MG63 (cell line): ENCODE data around the gene TPCN2. TPM values are rescaled to one million over a fixed set of nuclear protein-coding genes. Genes with fewer than 3 reads are reported as not detected.

Experiments used
- DNase-seq: peaks from one replicate; pipeline ENCODE4 v3.0.0-alpha.2; 2020
- H3K27me3 ChIP-seq: fragments of 250-450 bp; sonication (Bioruptor Pico); 2 replicates; pipeline ENCODE4 v1.5.1; 2020; ENCODE audit warnings: mild to moderate bottlenecking, moderate library complexity
- H3K36me3 ChIP-seq: fragments of 250-450 bp; sonication (Bioruptor Pico); 2 replicates; pipeline ENCODE4 v1.5.1; 2020; ENCODE audit warnings: mild to moderate bottlenecking, moderate library complexity
- H3K4me3 ChIP-seq: fragments of 250-450 bp; sonication (Bioruptor Pico); 2 replicates; pipeline ENCODE4 v1.5.1; 2020; ENCODE audit warnings: mild to moderate bottlenecking, moderate library complexity
- H3K9me3 ChIP-seq: fragments of 250-450 bp; sonication (Bioruptor Pico); 2 replicates; pipeline ENCODE4 v1.5.1; 2020; ENCODE audit warnings: mild to moderate bottlenecking, moderate library complexity
- total RNA-seq: library from RNA; depleted of rRNA; stranded (reverse); fragments of >200 nt; shearing (Covaris generic); gene quantifications from 2 replicates; pipeline ENCODE4 v1.2.3, GENCODE V29; 2014; ENCODE audit warnings: low replicate concordance

The TPCN2 gene
- total RNA-seq, 1 experiment from 2014 or later: 5.4 TPM

DNA sequence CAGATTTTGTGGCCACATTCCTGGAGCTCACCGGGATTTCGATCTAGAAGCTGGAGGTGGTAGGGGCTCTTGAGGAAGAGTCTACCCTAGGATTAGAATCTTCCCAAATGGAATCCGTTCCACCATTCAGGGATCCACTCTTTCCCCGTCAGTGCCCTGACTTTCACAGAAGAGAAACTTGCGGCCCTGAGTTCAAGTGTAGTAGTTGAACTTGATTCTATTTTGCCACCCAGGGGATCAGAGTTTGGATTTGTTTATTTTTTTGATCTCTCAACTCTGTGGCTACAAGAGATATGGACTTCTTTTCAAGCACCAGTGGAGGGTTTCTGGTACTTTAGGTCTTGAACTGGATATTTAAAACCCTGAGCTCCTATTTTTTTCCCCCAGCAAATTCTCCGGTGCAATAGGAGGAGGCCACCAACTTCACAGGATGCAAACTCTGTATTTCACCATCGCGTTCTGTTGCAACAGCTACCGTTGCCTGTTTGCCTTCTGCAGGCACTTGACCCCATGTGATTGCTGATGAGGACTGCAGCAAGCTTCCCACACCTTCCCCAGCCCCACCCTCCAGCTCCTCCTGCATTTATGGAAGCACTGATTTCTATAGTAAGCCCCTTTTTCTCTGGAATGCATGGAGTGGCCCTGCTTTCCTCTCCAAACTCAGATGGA is 20.9 kb upstream of the TPCN2 start:
- Histone ChIP-seq H3K36me3 (no peaks in the 10 kb centered on the region), H3K9me3 (no peaks in the 10 kb centered on the region), H3K27me3 (no peaks in the 10 kb centered on the region), H3K4me3 (no peak overlapping the region)
- no peak for DNase-seq

DNA sequence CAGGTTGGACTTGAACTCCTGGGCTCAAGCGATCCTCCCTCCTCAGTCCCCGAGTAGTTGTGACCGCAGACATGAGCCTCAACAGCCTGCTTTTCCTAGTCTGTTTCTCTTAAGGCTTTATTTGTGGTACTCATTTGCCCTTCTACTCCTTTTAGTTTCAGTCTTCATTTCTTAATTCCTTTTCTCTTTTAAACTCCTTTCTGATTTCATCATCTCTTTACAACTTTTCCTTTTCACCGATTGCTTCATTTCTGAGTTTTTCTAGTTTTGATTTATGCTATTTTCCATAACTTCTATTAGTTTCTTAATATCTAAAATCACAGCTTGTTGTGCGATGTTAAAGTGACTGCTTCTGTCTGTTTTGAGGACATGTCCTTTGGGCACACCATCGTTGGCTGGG is 18.4 kb upstream of the TPCN2 start:
- Histone ChIP-seq H3K27me3 (no peaks in the 10 kb centered on the region), H3K9me3 (no peaks in the 10 kb centered on the region), H3K4me3 (no peak overlapping the region), H3K36me3 (no peaks in the 10 kb centered on the region)
- no peak for DNase-seq

DNA sequence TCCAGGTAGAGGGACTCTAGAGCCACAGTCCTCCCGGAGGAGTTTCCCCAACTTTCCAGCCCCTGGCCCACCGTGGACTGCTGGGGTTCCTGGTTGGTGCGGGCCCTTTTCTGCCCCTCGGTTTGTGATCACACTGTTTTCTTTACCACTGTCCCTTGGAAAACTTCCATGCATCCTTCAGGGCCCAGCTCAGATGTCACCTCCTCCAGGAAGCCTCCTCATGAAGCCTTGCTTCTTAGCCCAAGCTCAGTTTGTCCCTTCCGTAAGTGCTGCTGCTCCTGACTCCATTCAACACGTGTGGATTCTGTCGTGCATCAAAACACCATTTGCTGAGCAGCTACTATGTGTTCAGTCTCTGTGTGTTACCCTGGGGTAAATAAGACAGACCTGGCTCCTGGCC is 15.9 kb upstream of the TPCN2 start:
- no peaks in the 10 kb centered on the region for H3K27me3 ChIP-seq
- no peaks in the 10 kb centered on the region for H3K36me3 ChIP-seq
- no peaks in the 10 kb centered on the region for H3K9me3 ChIP-seq
- DNase-seq: no peak
- H3K4me3 ChIP-seq: no peak overlapping the region

DNA sequence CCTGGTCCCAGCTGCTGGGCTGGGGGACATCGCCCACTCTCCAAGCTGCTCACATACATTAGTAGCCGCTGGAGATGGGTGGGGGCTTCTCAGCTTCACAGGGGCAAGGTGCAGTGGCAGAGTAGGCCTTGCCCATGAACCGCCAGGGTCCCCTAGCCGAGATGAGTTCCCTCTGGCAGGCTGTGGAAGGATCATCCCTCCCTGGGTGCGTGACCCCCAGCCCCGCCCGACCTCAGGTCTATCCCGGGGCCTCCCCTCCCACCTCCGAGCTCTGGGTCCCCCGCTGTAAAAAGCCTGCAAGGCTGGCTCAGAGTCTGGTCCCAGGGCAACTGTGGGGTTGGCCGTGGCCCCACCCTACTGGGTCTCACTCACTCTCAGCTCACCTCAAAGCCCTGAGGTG is 15.3 kb upstream of the TPCN2 start:
- no peaks in the 10 kb centered on the region for H3K9me3 ChIP-seq
- no peak overlapping the region for H3K4me3 ChIP-seq
- H3K27me3 ChIP-seq: no peaks in the 10 kb centered on the region
- DNase-seq: no peak
- H3K36me3 ChIP-seq: no peaks in the 10 kb centered on the region

DNA sequence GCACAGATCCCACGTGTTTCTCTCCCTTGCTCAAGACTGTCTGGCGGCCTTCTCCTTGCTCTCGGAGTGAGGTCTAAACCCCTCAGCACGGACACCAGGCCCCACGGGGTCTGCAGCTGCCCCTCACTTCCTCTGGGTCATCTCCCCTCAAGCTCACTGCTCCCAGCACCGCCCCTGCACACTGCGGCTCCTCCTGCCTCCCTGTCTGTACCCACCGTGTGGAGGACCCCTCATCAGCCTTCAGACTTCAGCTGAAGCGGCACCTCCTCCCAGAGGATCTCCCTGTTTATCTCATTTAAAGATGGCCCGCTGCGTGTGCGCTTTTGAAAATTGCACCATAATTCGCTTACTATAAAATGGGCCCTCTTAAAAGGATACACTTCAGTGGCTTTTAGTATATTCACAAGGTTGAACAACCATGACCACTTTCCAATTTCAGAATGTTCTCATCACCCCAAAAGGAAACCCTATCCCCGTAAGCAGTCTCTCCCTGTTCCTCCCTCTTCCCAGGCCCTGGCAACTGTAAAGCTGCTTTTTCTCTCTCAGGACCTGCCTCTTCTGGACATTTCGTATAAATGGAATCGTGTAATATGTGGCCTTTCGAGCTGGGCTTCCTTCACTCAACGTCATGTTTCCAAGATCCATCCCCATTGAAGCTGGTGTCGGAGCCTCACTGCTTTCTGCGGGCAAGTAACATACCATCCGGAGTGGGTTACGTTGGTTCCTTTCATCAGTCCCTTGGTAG is 14.4 kb upstream of the TPCN2 start:
- H3K36me3 ChIP-seq: no peaks in the 10 kb centered on the region

DNA sequence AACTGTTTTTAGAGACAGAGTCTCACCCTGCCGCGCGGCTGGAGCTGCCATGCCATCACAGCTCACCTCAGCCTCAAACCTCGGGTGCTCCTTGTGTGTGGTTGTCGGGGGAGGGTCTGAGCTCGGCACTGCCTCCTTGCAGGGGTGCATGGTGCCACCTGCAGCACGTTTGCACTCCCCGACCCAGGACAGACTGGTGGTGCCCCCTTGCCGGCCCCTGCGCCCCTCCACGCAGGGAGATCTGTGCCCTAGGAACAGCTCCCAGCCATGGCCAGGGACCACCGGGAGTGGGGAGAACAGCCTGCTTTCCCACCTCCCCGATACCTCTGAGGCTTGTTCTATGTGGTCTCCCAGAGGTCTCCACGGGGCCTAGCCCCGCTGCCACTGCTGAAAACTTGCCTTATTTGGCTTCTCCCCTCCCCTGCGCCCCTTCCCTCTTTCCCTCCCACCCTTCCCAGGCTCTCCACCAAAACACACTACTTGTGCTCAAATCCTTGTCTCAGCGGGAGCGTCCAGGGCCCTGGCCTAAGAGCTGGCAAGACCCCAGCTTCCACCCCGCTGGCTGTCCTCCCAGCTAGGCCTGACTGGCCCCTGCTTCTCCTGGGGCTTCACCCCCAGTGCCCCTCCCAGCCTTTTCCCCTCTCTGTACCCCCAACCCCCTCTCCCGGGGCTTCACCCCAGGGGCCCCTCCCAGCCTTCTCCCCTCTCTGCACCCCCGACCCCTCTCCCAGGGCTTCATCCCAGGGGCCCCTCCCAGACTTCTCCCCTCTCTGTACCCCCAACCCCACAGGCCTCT is 13.4 kb upstream of the TPCN2 start:
- no peak for DNase-seq
- H3K9me3 ChIP-seq: no peaks in the 10 kb centered on the region
- H3K27me3 ChIP-seq: no peaks in the 10 kb centered on the region
- no peaks in the 10 kb centered on the region for H3K36me3 ChIP-seq
- H3K4me3 ChIP-seq: no peak overlapping the region

More for the DNA sequence above, 14.4 kb upstream of the TPCN2 start:
- Histone ChIP-seq H3K9me3 (no peaks in the 10 kb centered on the region), H3K4me3 (no peak overlapping the region), H3K27me3 (no peaks in the 10 kb centered on the region)
- DNase-seq: no peak

DNA sequence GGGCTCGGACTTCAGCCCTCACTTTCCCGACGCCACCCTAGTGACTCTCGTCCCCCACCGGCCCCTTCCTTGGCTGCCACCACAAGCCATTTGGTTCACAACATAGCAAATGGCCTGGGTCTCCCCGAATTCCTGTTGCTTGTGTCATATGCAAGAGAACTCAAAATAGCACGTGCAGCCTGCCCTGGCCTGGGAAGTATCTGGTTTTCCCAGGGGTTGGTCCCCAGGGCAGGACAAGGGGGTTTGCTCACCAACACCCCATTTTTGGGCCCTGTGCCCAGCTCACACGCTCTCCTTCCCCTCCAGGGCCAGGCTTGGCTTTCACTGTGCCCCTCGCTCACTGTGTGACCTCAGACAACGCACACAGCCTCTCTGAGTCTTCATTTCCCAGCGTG is 12.8 kb upstream of the TPCN2 start:
- no peak for DNase-seq
- no peaks in the 10 kb centered on the region for H3K27me3 ChIP-seq
- no peaks in the 10 kb centered on the region for H3K9me3 ChIP-seq
- H3K4me3 ChIP-seq: no peak overlapping the region
- no peaks in the 10 kb centered on the region for H3K36me3 ChIP-seq

DNA sequence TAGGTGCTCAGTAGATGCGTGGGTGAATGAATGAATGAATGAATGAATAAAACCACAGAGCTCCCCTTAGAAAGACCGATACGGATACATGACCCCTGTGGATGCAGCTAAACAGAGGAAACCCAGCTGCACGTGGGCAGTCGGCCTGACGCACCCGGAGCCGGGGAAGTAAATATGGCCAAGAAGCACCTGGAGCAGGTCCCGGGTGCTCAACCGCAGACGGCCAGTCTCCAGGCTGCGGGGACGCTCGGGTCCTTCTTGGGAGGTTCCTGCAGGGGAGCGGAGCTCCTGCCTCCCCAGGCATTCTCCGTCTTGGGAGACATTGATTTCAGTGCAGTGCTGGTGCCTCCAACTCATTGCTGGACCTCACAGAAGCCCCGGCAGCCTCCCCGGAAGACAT is 11.7 kb upstream of the TPCN2 start:
- H3K9me3 ChIP-seq: no peaks in the 10 kb centered on the region
- no peak overlapping the region for H3K4me3 ChIP-seq
- DNase-seq: no peak
- no peaks in the 10 kb centered on the region for H3K36me3 ChIP-seq
- no peaks in the 10 kb centered on the region for H3K27me3 ChIP-seq

DNA sequence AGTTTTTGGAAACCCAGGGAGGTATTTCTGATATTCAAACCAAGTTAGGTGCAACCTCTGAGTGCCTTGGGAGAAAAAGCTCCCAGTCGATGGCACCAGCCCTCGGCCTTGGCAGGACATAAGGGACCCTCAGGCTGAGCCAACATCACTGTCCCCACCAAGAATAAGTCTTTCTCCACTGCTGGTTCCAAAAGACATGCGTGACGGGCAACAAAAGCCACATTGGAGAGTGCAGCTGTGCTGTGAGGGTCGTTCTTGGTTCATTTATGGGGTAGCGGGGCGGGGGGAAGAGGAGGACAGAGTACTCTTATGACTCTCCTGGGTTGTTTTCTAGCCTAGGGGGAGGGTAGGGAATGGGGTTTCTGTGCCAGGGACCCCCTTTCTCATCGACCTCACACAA is 11.2 kb upstream of the TPCN2 start:
- Histone ChIP-seq H3K36me3 (no peaks in the 10 kb centered on the region), H3K4me3 (no peak overlapping the region), H3K27me3 (no peaks in the 10 kb centered on the region), H3K9me3 (no peaks in the 10 kb centered on the region)
- no peak for DNase-seq

DNA sequence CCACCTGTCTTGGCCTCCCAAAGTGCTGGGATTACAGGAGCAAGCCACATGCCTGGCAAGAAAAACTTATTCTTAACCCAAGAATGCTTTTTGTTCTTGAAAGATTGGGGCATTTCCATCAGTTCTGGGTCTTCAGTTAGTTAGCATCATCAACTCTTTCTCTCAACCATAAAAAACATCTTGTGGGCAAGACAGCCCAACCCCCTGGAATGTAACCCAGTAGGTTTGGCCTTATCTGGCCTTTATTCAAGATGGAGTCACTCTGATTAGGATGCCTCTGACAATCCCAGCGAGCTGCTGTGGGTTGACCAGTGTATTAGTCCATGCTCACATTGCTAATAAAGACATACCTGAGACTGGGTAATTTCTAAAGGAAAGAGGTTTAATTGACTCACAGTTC is 9.2 kb upstream of the TPCN2 start:
- DNase-seq: no peak
- Histone ChIP-seq H3K27me3 (no peaks in the 10 kb centered on the region), H3K9me3 (no peaks in the 10 kb centered on the region), H3K36me3 (no peaks in the 10 kb centered on the region), H3K4me3 (no peak overlapping the region)

DNA sequence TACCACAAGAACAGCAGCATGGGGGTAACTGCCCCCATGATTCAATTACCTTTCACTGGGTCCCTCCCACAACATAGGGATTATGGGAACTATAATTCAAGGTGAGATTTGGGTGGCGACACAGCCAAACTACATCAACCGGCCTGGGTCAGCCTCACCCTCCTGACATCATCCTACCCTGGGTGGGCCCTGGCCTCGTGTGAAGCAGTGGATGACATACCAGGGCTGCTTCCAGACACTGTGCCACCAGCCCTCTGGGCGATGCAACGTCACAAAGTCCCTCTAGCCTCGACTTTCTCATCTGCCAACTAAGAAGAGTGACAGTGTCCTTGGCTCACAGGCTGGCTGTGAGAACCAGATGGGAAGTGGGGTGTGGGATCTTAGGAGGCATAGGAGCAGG is 8.7 kb upstream of the TPCN2 start:
- Histone ChIP-seq H3K36me3 (no peaks in the 10 kb centered on the region), H3K9me3 (no peaks in the 10 kb centered on the region), H3K4me3 (no peak overlapping the region), H3K27me3 (no peaks in the 10 kb centered on the region)
- DNase-seq: no peak

DNA sequence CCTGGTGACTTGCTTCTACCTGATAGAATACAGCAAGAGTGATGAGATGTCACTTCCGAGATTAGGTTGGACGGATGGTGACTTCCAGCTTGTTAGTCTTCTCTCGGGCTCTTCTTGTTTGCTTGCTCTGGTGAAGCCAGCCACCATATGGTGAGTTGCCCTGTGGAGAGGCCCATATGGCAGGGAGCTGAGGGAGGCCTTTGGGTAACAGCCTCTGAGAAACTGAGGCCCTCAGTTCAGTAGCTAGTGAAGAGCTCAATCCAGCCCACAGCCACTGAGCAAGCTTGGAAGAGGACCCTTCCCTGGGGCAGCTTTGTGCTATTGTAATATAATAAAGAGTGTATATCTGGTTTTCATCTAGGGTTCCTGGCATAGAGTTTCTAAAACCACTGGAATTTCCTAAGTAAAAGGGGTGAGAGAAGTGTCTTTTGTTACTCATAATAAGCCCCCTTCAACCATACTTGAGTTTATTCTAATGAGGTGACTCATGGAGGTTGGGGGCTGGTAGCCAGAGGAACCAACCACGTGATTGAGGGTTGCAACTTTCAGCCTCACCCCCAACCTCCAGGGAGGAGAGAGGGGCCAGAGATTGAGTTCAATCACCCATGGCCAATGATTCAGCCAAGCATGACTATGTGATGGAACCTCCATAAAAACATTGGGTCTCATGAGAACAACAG is 8.0 kb upstream of the TPCN2 start:
- peak; percentile 45 for DNase-seq
- no peaks in the 10 kb centered on the region for H3K27me3 ChIP-seq
- no peaks in the 10 kb centered on the region for H3K36me3 ChIP-seq
- no peak overlapping the region for H3K4me3 ChIP-seq
- no peaks in the 10 kb centered on the region for H3K9me3 ChIP-seq

DNA sequence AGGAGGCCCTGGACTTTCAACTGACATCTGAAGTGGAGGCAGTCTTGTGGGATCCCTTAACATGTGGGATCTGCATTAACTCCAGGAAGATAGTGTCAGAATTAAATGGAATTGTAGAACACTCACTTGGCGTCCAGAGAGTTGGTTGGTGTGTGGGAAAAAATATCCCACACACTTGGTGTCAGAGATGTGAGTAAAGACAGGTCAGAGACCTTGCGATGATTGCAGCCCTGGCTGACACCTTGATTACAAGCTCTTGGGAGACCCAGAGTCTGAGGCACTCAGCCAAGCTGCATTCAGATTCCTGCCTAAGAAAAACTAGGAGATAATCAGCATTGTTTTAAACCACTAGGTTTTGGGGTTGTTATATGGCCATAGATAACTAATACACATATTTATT is 7.2 kb upstream of the TPCN2 start:
- no peak for DNase-seq
- Histone ChIP-seq H3K9me3 (no peaks in the 10 kb centered on the region), H3K36me3 (no peaks in the 10 kb centered on the region), H3K27me3 (no peaks in the 10 kb centered on the region), H3K4me3 (no peak overlapping the region)

DNA sequence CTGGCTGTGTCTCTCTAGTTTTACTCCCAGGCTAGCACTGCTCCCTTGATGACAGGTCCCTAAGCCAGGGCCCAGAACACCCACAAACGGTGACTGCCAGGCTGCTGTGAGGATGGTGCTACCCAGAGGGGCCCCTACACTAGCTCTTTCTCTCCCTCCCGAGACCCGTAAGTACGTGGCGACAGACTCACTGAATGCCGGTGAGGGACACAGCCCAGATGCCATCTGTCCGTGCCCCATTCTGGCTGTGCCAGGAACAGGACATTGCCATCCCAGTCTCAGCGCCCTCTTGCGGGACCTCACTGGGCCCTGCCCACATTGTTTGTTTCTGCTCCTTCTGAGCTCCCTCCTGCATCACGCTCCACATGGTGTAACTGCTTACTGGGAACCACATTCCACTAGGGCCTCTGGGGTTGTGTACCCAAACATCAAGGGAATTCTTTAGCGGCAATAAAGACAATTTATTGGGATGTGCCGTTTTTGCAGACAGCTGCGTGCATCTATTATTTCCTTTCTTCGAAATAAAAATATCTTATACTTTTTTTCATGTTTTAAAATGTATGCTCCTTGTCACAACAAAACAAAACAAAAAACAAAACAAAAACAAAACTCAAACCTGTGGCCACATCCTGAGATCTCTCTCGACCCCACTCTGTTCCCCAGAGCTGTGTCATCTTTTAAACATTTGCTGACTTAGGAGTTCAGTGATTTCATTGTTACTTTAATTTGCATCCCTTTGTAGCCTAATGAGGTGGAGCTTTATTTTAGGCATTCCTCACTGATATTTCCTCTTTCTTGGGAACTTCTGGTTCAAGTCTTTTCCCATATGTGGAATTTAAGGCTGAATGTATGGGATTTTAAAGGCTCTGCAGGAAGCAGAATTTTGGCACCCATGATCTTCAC is 4.4 kb upstream of the TPCN2 start:
- peak; percentile 78 for DNase-seq
- no peaks in the 10 kb centered on the region for H3K36me3 ChIP-seq
- H3K9me3 ChIP-seq: no peaks in the 10 kb centered on the region
- no peaks in the 10 kb centered on the region for H3K27me3 ChIP-seq
- H3K4me3 ChIP-seq: no peak overlapping the region

DNA sequence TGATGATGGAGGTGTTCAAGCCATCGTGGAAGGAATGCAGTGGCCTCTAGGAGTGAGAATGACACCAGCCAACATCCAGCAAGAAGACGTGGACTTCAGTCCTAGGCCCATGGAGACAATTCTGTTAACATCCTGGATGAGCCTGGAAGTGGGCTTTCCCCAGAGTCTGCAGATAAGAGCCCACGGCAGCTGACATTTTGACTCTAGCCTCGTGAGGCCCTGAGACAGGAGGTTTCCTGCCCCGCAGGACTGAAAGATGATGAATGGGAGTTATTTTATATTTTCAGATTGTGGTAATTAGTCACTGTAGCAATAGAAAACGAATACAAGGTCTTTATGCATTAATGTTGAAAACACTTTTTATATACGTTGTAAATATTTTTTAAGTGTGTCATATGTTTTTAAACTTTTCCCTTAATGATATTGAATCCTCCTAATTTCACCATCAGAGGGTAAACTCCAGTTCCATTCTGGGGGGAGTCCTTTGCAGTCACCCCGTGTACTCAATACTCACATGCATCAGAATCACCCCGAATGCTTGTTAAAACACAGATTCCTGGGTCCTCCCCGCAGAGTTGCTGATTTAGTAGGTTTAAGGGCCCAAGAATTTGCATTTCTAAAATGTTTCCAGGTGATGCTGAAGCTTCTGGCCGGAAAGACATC is 570 bp upstream of the TPCN2 start:
- no peaks in the 10 kb centered on the region for H3K36me3 ChIP-seq
- peak overlapping the region; percentile 90 for H3K4me3 ChIP-seq
- H3K9me3 ChIP-seq: no peaks in the 10 kb centered on the region
- no peaks in the 10 kb centered on the region for H3K27me3 ChIP-seq
- no peak for DNase-seq

DNA sequence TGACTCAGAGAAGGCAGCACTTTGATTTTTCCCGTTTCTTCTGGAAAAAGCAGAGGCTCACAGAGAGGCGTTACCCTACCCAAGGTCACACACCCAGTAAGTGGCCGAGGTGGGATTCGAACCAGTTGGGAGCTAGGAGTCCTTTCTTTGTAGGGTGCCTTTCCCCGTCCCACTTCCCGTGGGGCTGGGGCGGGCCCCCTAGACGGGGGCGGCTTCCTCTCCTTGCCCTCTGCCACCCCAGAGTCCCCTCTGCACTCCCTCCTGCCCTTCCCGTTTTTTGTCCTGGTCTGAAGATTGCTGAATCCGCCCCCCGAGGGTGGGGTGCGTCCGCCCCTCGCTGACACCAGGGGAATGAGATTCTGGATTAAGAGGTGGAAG is 747 bp downstream of the TPCN2 start:
- H3K27me3 ChIP-seq: no peaks in the 10 kb centered on the region
- H3K9me3 ChIP-seq: no peaks in the 10 kb centered on the region
- DNase-seq: no peak
- H3K36me3 ChIP-seq: no peaks in the 10 kb centered on the region
- H3K4me3 ChIP-seq: peak overlapping the region; percentile 90
